GM18907 (cell line): ENCODE measurements around the gene NR4A1.

Experiments used
- ATAC-seq: cut with Tn5 transposase; IDR thresholded peaks from one replicate; pipeline ENCODE4 v1.9.1; 2021; ENCODE audit warnings: mild to moderate bottlenecking, moderate library complexity; ENCODE audit not compliant: unreplicated experiment

The NR4A1 gene

GRCh38 chr12:52038447-52038846 is 12.8 kb upstream of the NR4A1 start:
- no peak for ATAC-seq

GRCh38 chr12:52041035-52041434 is 10.2 kb upstream of the NR4A1 start:
- ATAC-seq = no peak

- no peak for ATAC-seq
These were observed 9.5 kb upstream of the NR4A1 start for GRCh38 chr12:52041695-52042123.

- no peak for ATAC-seq
These were observed 8.4 kb upstream of the NR4A1 start for GRCh38 chr12:52042706-52043385.

GRCh38 chr12:52043386-52044212 is 7.6 kb upstream of the NR4A1 start:
- ATAC-seq = no peak

GRCh38 chr12:52044292-52044983 is 6.8 kb upstream of the NR4A1 start:
- no peak for ATAC-seq

- no peak for ATAC-seq
These were observed 5.4 kb upstream of the NR4A1 start for GRCh38 chr12:52045794-52046199.

- ATAC-seq = no peak
These were observed 4.4 kb upstream of the NR4A1 start for GRCh38 chr12:52046859-52047258.

- ATAC-seq = no peak
These were observed 2.0 kb upstream of the NR4A1 start for GRCh38 chr12:52049286-52049685.

GRCh38 chr12:52049688-52050087 is 1.6 kb upstream of the NR4A1 start:
- ATAC-seq = no peak

GRCh38 chr12:52050116-52050757 is 1.0 kb upstream of the NR4A1 start:
- peak; percentile 22 for ATAC-seq

GRCh38 chr12:52052468-52053186 is 1.4 kb downstream of the NR4A1 start:
- ATAC-seq = no peak

GRCh38 chr12:52053536-52054209 is 2.4 kb downstream of the NR4A1 start:
- ATAC-seq = no peak

GRCh38 chr12:52054231-52054832 is 3.1 kb downstream of the NR4A1 start:
- ATAC-seq = no peak

GRCh38 chr12:52054833-52055730 is 3.8 kb downstream of the NR4A1 start:
- no peak for ATAC-seq

GRCh38 chr12:52055731-52056711 is 4.8 kb downstream of the NR4A1 start:
- no peak for ATAC-seq
